Measurements from ENCODE around the gene HNRNPR. TPM values are rescaled to one million over a fixed set of nuclear protein-coding genes. Genes with fewer than 3 reads are reported as not detected.

The HNRNPR gene
- total RNA-seq, 1 donor from 2014 or later, result 64.3 TPM

DNA sequence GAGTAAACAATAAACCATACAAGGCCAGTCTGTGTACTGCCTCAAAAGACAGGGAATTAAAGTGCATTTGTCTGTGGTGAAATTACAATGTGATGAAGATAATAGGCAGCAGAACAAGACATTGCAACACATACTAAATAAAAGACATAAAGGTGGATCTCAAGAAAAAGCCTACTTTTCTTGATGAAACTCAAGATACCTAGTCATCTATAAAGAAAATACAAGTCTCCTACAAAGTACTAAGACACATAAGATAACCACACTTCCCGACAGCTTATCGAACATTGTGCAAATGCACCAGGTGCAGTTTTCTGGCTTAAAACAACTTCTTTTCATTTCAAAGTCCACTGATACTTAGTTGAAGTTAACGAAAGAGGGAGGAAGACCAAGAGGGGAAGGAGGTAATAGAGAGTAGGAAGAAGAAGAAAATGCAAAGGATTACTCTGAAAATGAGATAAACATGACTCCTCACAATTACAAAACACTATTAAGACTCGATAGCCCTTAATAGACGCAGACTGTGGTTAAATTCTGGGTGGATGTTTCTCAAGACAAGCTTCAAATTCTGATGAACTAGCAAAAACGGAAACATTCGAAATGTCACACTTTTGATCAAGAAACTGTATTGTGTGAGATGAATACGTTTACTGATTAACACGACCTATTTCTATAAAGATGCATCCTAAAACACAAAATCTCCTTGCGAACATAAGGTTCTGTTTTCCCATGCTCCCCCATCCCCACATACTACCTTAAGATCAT, 2.0 kb downstream of the HNRNPR start:
- TF ChIP-seq, protein P1, sequence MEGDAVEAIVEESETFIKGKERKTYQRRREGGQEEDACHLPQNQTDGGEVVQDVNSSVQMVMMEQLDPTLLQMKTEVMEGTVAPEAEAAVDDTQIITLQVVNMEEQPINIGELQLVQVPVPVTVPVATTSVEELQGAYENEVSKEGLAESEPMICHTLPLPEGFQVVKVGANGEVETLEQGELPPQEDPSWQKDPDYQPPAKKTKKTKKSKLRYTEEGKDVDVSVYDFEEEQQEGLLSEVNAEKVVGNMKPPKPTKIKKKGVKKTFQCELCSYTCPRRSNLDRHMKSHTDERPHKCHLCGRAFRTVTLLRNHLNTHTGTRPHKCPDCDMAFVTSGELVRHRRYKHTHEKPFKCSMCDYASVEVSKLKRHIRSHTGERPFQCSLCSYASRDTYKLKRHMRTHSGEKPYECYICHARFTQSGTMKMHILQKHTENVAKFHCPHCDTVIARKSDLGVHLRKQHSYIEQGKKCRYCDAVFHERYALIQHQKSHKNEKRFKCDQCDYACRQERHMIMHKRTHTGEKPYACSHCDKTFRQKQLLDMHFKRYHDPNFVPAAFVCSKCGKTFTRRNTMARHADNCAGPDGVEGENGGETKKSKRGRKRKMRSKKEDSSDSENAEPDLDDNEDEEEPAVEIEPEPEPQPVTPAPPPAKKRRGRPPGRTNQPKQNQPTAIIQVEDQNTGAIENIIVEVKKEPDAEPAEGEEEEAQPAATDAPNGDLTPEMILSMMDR (IDR thresholded peaks at IDR 0.05), result no peak
- Histone ChIP-seq H3K27me3 (no peaks in the 10 kb centered on the region), H3K27ac (peak overlapping the region; percentile 91), H3K9me3 (no peaks in the 10 kb centered on the region), H3K4me3 (peak overlapping the region; percentile 77 to 96), H3K4me1 (peaks cover 52% of the 10 kb centered on the region), H3K36me3 (peaks cover 0 to 11% of the 10 kb centered on the region in 2 donors)
- DNase-seq (ENCODE audit: extremely low spot score in 2 of 2), result no peak
- intact Hi-C loops (cut with DNase I), result no loop called here

DNA sequence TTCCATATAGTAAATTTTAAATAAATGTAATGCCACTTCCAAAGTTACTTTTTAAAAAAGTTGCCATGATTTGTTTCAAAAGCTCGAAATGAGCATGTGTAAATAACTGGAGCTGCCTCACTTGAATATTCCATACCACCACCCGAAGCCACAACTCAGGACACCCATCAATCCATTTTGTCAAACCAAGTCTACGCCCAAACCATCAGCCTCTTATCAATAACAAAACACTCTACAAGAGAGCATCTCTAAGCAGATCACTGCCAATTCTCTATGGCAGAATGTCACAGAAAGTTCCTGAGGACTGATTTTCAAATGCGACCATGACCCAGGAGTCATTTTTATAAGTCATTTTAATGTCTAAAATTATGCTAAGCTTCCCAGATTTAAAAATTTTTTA, 4.5 kb downstream of the HNRNPR start:
- Histone ChIP-seq H3K27me3 (no peaks in the 10 kb centered on the region), H3K27ac (no peak overlapping the region), H3K36me3 (peaks cover 0 to 29% of the 10 kb centered on the region in 2 donors), H3K9me3 (no peaks in the 10 kb centered on the region), H3K4me3 (no peak overlapping the region), H3K4me1 (peaks cover 46% of the 10 kb centered on the region)
- DNase-seq (ENCODE audit: extremely low spot score in 2 of 2), result no peak
- intact Hi-C loops (cut with DNase I), result no loop called here
- no peak for TF ChIP-seq POLR2A (IDR thresholded peaks at IDR 0.05)
- TF ChIP-seq POLR2AphosphoS5 (IDR thresholded peaks at IDR 0.05; ENCODE audit: insufficient read depth in 1 of 2, low read depth in 1 of 2), result no peak
- TF ChIP-seq, protein P1 (IDR thresholded peaks at IDR 0.05), result no peak

DNA sequence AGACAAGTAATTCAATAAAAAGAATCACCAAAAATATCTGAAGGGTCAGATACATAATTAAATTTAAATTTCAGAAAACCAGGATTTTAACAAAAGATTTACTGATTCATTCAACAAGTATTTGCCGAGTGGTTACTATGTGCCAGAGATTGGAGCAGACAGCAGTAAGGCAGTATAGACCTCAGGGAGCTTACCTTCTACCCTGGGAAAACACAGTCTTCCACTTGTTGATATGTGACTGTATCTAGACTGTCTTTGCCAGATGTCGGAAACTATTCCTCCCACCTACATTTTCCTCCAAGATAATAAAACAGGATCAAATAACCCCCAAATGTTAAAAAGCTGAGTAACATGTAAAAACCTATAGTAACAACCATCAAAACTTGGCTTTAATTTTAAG, 6.2 kb downstream of the HNRNPR start:
- H3K27ac ChIP-seq, result no peak overlapping the region
- no peak overlapping the region for H3K4me3 ChIP-seq
- TF ChIP-seq, protein P1 (IDR thresholded peaks at IDR 0.05), result no peak
- TF ChIP-seq POLR2AphosphoS5 (IDR thresholded peaks at IDR 0.05; ENCODE audit: insufficient read depth in 1 of 2, low read depth in 1 of 2), result no peak
- no peak for TF ChIP-seq POLR2A (IDR thresholded peaks at IDR 0.05)
- no peak for DNase-seq (ENCODE audit: extremely low spot score in 2 of 2)
- no peaks in the 10 kb centered on the region for H3K27me3 ChIP-seq
- H3K36me3 ChIP-seq, result peaks cover 0 to 46% of the 10 kb centered on the region in 2 donors
- H3K9me3 ChIP-seq, result no peaks in the 10 kb centered on the region
- peaks cover 44% of the 10 kb centered on the region for H3K4me1 ChIP-seq
- intact Hi-C loops (cut with DNase I), result no loop called here

DNA sequence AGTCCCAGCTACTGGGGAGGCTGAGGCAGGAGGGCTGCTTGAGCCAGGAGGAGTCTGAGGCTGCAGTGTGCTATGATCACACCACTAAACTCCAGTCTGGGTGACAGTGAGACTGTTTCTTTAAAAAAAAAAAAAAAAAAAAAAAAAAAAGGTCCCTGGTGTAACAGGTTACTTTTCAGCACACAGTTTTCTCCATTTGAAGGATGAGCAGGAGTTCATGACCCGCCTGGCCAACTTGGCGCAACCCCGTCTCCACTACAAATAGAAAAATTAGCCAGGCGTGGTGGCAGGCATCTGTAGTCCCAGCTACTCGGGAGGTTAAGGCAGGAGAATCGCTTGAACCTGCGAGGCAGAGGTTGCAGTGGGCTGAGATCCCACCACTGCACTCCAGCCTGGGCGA, 12.4 kb downstream of the HNRNPR start:
- peaks cover 4 to 52% of the 10 kb centered on the region in 2 donors for H3K36me3 ChIP-seq
- peaks cover 22% of the 10 kb centered on the region for H3K4me1 ChIP-seq
- no peak for DNase-seq (ENCODE audit: extremely low spot score in 2 of 2)
- H3K27me3 ChIP-seq, result no peaks in the 10 kb centered on the region
- TF ChIP-seq, protein P1 (IDR thresholded peaks at IDR 0.05), result no peak
- TF ChIP-seq POLR2AphosphoS5 (IDR thresholded peaks at IDR 0.05; ENCODE audit: insufficient read depth in 1 of 2, low read depth in 1 of 2) (no peak), POLR2A (IDR thresholded peaks at IDR 0.05) (no peak)
- intact Hi-C loops (cut with DNase I), result no loop called here
- H3K27ac ChIP-seq, result peak overlapping the region; percentile 52
- H3K4me3 ChIP-seq, result no peak overlapping the region
- no peaks in the 10 kb centered on the region for H3K9me3 ChIP-seq

DNA sequence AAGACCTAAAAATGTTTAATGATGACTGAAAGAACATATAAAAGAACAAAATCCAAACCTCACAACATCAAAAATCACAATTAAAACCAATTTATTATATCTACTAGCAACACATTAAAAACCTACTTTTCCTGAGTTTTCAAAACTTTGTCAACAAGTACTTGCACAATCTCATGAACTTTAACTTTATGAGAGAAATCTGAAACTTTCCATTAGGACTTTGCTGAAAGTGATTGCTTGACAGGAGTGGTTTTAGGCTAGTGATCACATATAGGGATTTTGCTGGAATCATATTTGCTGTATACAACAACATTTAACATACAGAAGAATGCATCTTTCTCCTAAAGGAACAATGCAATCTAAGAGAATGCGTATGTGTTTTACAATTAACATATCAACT, 13.2 kb downstream of the HNRNPR start:
- Histone ChIP-seq H3K27ac (peak overlapping the region; percentile 27), H3K4me1 (peaks cover 22% of the 10 kb centered on the region), H3K4me3 (no peak overlapping the region), H3K9me3 (no peaks in the 10 kb centered on the region), H3K36me3 (peaks cover 4 to 49% of the 10 kb centered on the region in 2 donors), H3K27me3 (no peaks in the 10 kb centered on the region)
- intact Hi-C loops (cut with DNase I), result no loop called here
- TF ChIP-seq POLR2A (IDR thresholded peaks at IDR 0.05) (no peak), POLR2AphosphoS5 (IDR thresholded peaks at IDR 0.05; ENCODE audit: insufficient read depth in 1 of 2, low read depth in 1 of 2) (peak in 1 of 2 donors; percentile 12)
- no peak for DNase-seq (ENCODE audit: extremely low spot score in 2 of 2)
